ENCODE data around the gene CASP8. TPM values are rescaled to one million over a fixed set of nuclear protein-coding genes. Genes with fewer than 3 reads are reported as not detected.
"Not testable (repeated sequence)": the region's sequence is repeated elsewhere in the genome, so short reads cannot be mapped to it uniquely, and the experiment has no call there.

Gene CASP8
- total RNA-seq, 1 donor from 2014 or later: 3.1 TPM

GRCh38 chr2:201299929-201300328, 39.6 kb downstream of the CASP8 start:
- DNase-seq (ENCODE audit: missing footprints); intact Hi-C loops (cut with DNase I); ATAC-seq: not testable (repeated sequence)

- DNase-seq (ENCODE audit: missing footprints) (no peak), ATAC-seq (no peak)
- intact Hi-C loops (cut with DNase I): no loop called here
These were observed 47.5 kb downstream of the CASP8 start for GRCh38 chr2:201307876-201308275.

- ATAC-seq (no peak), DNase-seq (ENCODE audit: missing footprints) (no peak)
- intact Hi-C loops (cut with DNase I): no loop called here
These were observed 48.6 kb downstream of the CASP8 start for GRCh38 chr2:201308914-201309313.

GRCh38 chr2:201313362-201313761, 53.0 kb downstream of the CASP8 start:
- DNase-seq (ENCODE audit: missing footprints) (no peak), ATAC-seq (no peak)
- intact Hi-C loops (cut with DNase I): no loop called here

- no peak for ATAC-seq
- DNase-seq (ENCODE audit: missing footprints): no peak
- intact Hi-C loops (cut with DNase I): no loop called here
These were observed 59.2 kb downstream of the CASP8 start for GRCh38 chr2:201319511-201319910.

GRCh38 chr2:201320257-201320656, 59.9 kb downstream of the CASP8 start:
- DNase-seq (ENCODE audit: missing footprints) (no peak), ATAC-seq (no peak)
- intact Hi-C loops (cut with DNase I): no loop called here

DNA sequence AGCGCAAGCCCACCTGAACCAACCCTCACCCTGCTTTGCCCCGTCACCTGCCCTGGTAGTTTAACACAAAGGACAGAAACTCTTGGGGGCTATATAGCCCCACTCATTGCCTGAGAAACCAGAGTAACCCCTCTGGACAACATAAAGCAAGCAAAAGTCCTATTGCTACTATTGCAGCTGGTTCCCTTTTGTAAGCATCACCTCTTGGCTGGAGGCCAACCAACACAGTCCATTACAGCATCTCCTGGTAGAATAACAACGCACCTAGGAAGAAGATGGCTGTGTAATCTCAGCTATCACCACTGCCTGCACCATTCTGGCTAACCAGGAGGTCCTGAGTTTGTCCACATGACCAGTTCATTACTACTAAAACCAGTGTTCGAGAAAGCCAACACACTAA, 60.4 kb downstream of the CASP8 start:
- ATAC-seq: no peak
- intact Hi-C loops (cut with DNase I): no loop called here
- no peak for DNase-seq (ENCODE audit: missing footprints)

- no peak for ATAC-seq
- intact Hi-C loops (cut with DNase I): no loop called here
- DNase-seq (ENCODE audit: missing footprints): no peak
These were observed 62.4 kb downstream of the CASP8 start for GRCh38 chr2:201322772-201323171.

GRCh38 chr2:201327678-201328077, 67.3 kb downstream of the CASP8 start:
- intact Hi-C loops (cut with DNase I): no loop called here
- no peak for DNase-seq (ENCODE audit: missing footprints)
- ATAC-seq: no peak

GRCh38 chr2:201329409-201329808, 69.1 kb downstream of the CASP8 start:
- intact Hi-C loops (cut with DNase I): no loop called here
- DNase-seq (ENCODE audit: missing footprints) (no peak), ATAC-seq (no peak)

Other genes starting within 250 kb of the CASP8 start
- gene HYCC2, start 188.9 kb upstream of the CASP8 start, total RNA-seq: 14.5 TPM
- 555 TPM for gene NDUFB3, start 188.5 kb upstream of the CASP8 start, total RNA-seq
- 218 TPM for gene CFLAR, start 144.4 kb upstream of the CASP8 start, total RNA-seq
- 6.2 TPM for gene CASP10, start 77.4 kb upstream of the CASP8 start, total RNA-seq
- 6.5 TPM for gene FLACC1, start 96.8 kb downstream of the CASP8 start, total RNA-seq
- gene TRAK2, start 190.9 kb downstream of the CASP8 start, total RNA-seq: 163 TPM
- gene STRADB, start 191.2 kb downstream of the CASP8 start, total RNA-seq: 79.1 TPM